IMR-90 (cell line): ENCODE measurements around the gene LPCAT4. TPM values are rescaled to one million over a fixed set of nuclear protein-coding genes. Genes with fewer than 3 reads are reported as not detected.

Source experiments
- ATAC-seq: fragments of 200-7000 bp; cut with Tn5 transposase; 2 replicates; pipeline ENCODE4 v1.9.1; 2020; ENCODE audit warnings: low read depth, mild to moderate bottlenecking, moderate library complexity
- BruUV-seq: library from RNA; stranded (reverse); fragments of 400-500 nt; replicated peaks from 2 replicates; lab custom pipeline; 2021; lab: Mats Ljungman, UMichigan
- CTCF ChIA-PET: fragments of 300-600 bp; formaldehyde crosslinking; extraction: SDS; loops from one replicate; lab custom pipeline; 2021; ENCODE audit warnings: antibody characterized with exemption; lab: Yijun Ruan, JAX
- POLR2A ChIA-PET: fragments of 300-600 bp; sonication (Branson Sonifier 250); formaldehyde crosslinking; loops from one replicate; lab custom pipeline; 2022; ENCODE audit warnings: antibody characterized with exemption; ENCODE audit not compliant: unreplicated experiment; lab: Charles Lee
- DNase-seq: peaks from one replicate; pipeline ENCODE4 v3.0.0; 2013
- H2AFZ ChIP-seq: replicated peaks from 2 replicates; pipeline ENCODE3; 2013; ENCODE audit warnings: low read length, mild to moderate bottlenecking; ENCODE audit not compliant: poor library complexity
- H2AK5ac ChIP-seq: 2 replicates; pipeline ENCODE4 v1.6.1; 2013; ENCODE audit warnings: low read depth, low read length, inconsistent platforms
- H2AK9ac ChIP-seq: replicated peaks from 2 replicates; pipeline ENCODE3; 2013; ENCODE audit warnings: mild to moderate bottlenecking, low read depth, low read length, moderate library complexity; ENCODE audit not compliant: poor library complexity
- H2BK120ac ChIP-seq: 2 replicates; pipeline ENCODE4 v1.6.1; 2013; ENCODE audit warnings: low read depth, low read length, inconsistent platforms
- H2BK15ac ChIP-seq: 3 replicates; pipeline ENCODE4 v1.6.1; 2013; ENCODE audit warnings: low read depth, low read length, inconsistent platforms
- H2BK20ac ChIP-seq: 2 replicates; pipeline ENCODE4 v1.6.1; 2013; ENCODE audit warnings: low read depth, mild to moderate bottlenecking, inconsistent platforms, low read length, moderate library complexity
- H2BK5ac ChIP-seq: 2 replicates; pipeline ENCODE4 v1.6.1; 2013; ENCODE audit warnings: mild to moderate bottlenecking, low read depth, low read length, inconsistent platforms; ENCODE audit not compliant: poor library complexity, severe bottlenecking
- H3K14ac ChIP-seq: replicated peaks from 2 replicates; pipeline ENCODE4 v1.6.1; 2013; ENCODE audit warnings: low read depth, low read length, inconsistent platforms
- H3K18ac ChIP-seq: 2 replicates; pipeline ENCODE4 v1.6.1; 2013; ENCODE audit warnings: low read depth, low read length, control low read depth
- H3K23ac ChIP-seq: 2 replicates; pipeline ENCODE4 v1.6.1; 2013; ENCODE audit warnings: low read depth, low read length, inconsistent platforms
- H3K27ac ChIP-seq: 2 replicates; pipeline ENCODE4 v1.5.1; 2013; ENCODE audit warnings: mild to moderate bottlenecking, control low read depth, low read length; ENCODE audit not compliant: insufficient read depth
- H3K27me3 ChIP-seq: 2 replicates; pipeline ENCODE4 v1.6.1; 2013; ENCODE audit warnings: low read length; ENCODE audit not compliant: control insufficient read depth, insufficient read depth
- H3K36me3 ChIP-seq: 2 replicates; pipeline ENCODE4 v1.6.1; 2013; ENCODE audit warnings: low read length, mixed read lengths; ENCODE audit not compliant: control insufficient read depth, insufficient read depth
- H3K4ac ChIP-seq: 2 replicates; pipeline ENCODE4 v1.6.1; 2013; ENCODE audit warnings: low read depth, low read length, inconsistent platforms
- H3K4me1 ChIP-seq: 2 replicates; pipeline ENCODE4 v1.6.1; 2013; ENCODE audit warnings: low read length, mixed read lengths; ENCODE audit not compliant: control insufficient read depth, insufficient read depth
- H3K4me2 ChIP-seq: 2 replicates; pipeline ENCODE4 v1.6.1; 2013; ENCODE audit warnings: low read depth, mild to moderate bottlenecking, control low read depth, low read length, moderate library complexity
- H3K4me3 ChIP-seq: 2 replicates; pipeline ENCODE4 v1.5.1; 2013; ENCODE audit warnings: low read depth, mild to moderate bottlenecking, control low read depth, low read length, moderate library complexity; ENCODE audit not compliant: insufficient read depth
- H3K56ac ChIP-seq: 2 replicates; pipeline ENCODE4 v1.6.1; 2013; ENCODE audit warnings: low read length, inconsistent platforms; ENCODE audit not compliant: insufficient read depth; ENCODE audit errors: extremely low read depth
- H3K79me1 ChIP-seq, 2 experiments: 2 replicates each; pipeline ENCODE4 v1.6.1; 2013; ENCODE audit warnings: low read length in 2 of 2, inconsistent platforms in 1 of 2, low read depth in 1 of 2
- H3K9ac ChIP-seq: 2 replicates; pipeline ENCODE4 v1.6.1; 2013; ENCODE audit warnings: low read depth, low read length, control low read depth
- H3K9me1 ChIP-seq: 2 replicates; pipeline ENCODE4 v1.6.1; 2013; ENCODE audit warnings: low read length, inconsistent platforms; ENCODE audit not compliant: insufficient read depth
- H3K9me3 ChIP-seq: 2 replicates; pipeline ENCODE4 v1.6.1; 2013; ENCODE audit warnings: low read length; ENCODE audit not compliant: control insufficient read depth, insufficient read depth
- H4K20me1 ChIP-seq: 2 replicates; pipeline ENCODE4 v1.6.1; 2013; ENCODE audit warnings: low read length, inconsistent platforms; ENCODE audit not compliant: insufficient read depth
- H4K5ac ChIP-seq: 2 replicates; pipeline ENCODE4 v1.6.1; 2013; ENCODE audit warnings: mild to moderate bottlenecking, low read depth, low read length, control low read depth
- H4K8ac ChIP-seq, 2 experiments: 2 replicates each; pipeline ENCODE4 v1.6.1; 2013; ENCODE audit warnings: low read depth in 2 of 2, low read length in 2 of 2, control low read depth in 1 of 2, inconsistent platforms in 1 of 2
- H4K91ac ChIP-seq: 2 replicates; pipeline ENCODE4 v1.6.1; 2013; ENCODE audit warnings: low read depth, low read length, inconsistent platforms; ENCODE audit not compliant: insufficient read depth
- BHLHE40 ChIP-seq: fragments of 150-350 bp; IDR thresholded peaks from 2 replicates; pipeline ENCODE4 v1.6.1; 2016; ENCODE audit warnings: mild to moderate bottlenecking, low read depth, low read length
- CHD1 ChIP-seq: IDR thresholded peaks from 2 replicates; pipeline ENCODE4 v1.6.1; 2012; ENCODE audit warnings: low read depth, low read length, improper control_type of control experiment
- CTCF ChIP-seq: conservative IDR thresholded peaks from 2 replicates; pipeline ENCODE4 v1.5.1; 2012; ENCODE audit warnings: mild to moderate bottlenecking, low read depth, low read length, improper control_type of control experiment
- ELK1 ChIP-seq: fragments of 150-350 bp; IDR thresholded peaks from 2 replicates; pipeline ENCODE4 v1.6.1; 2016; ENCODE audit warnings: low read depth, mild to moderate bottlenecking, low read length, moderate library complexity, borderline replicate concordance
- FOS ChIP-seq: fragments of 150-350 bp; IDR thresholded peaks from 2 replicates; pipeline ENCODE4 v1.6.1; 2016; ENCODE audit warnings: low read depth, low read length
- MAZ ChIP-seq: IDR thresholded peaks from 2 replicates; pipeline ENCODE4 v1.6.1; 2012; ENCODE audit warnings: low read depth, mild to moderate bottlenecking, low read length, improper control_type of control experiment, moderate library complexity, borderline replicate concordance
- NFE2L2 ChIP-seq: fragments of 150-350 bp; IDR thresholded peaks from 2 replicates; pipeline ENCODE4 v1.6.1; 2016; ENCODE audit warnings: low read depth, mild to moderate bottlenecking, low read length
- RAD21 ChIP-seq: IDR thresholded peaks from 2 replicates; pipeline ENCODE4 v1.6.1; 2012; ENCODE audit warnings: low read length, improper control_type of control experiment
- RCOR1 ChIP-seq: IDR thresholded peaks from 2 replicates; pipeline ENCODE4 v1.6.1; 2012; ENCODE audit warnings: mild to moderate bottlenecking, low read length, improper control_type of control experiment; ENCODE audit not compliant: insufficient replicate concordance
- RFX5 ChIP-seq: IDR thresholded peaks from 2 replicates; pipeline ENCODE4 v1.8.0; 2012; ENCODE audit warnings: low read depth, mild to moderate bottlenecking, low read length, moderate library complexity
- WGBS, 2 experiments: methylation state at CpG; one replicate each; pipeline versions ENCODE4 v1.1.5 to v1.1.7; 2013; ENCODE audit warnings: missing lambda C conversion rate in 2 of 2; ENCODE audit not compliant: insufficient read length in 1 of 2; ENCODE audit errors: extremely low coverage in 2 of 2; 5-methylcytosine and 5-hydroxymethylcytosine counted together
- dilution Hi-C: fragments of 300-500 bp; cut with HindIII; formaldehyde crosslinking; loops from one replicate; pipeline ENCODE4 v1.14.3; 2018; ENCODE audit warnings: low sequenced_read_pairs; ENCODE audit not compliant: unreplicated experiment
- in situ Hi-C: fragments of 300-500 bp; cut with MboI; formaldehyde crosslinking; loops from 3 replicates; pipeline ENCODE4 v1.14.3; 2019; ENCODE audit warnings: low sequenced_read_pairs, inconsistent platforms, mixed read lengths
- intact Hi-C: fragments of 100-400 bp; cut with micrococcal nuclease; formaldehyde crosslinking; loops from 2 replicates; pipeline ENCODE4 v1.10.0; 2022
- polyA plus RNA-seq, 3 experiments: library from polyadenylated mRNA; depleted of rRNA; stranded (reverse); fragments of >200 nt; gene quantifications; 2 replicates each; pipeline ENCODE4 v1.2.3, GENCODE V29; 2012; ENCODE audit warnings: low replicate concordance in 1 of 3
- total RNA-seq: library from RNA; depleted of rRNA; stranded (reverse); fragments of >200 nt; gene quantifications from 2 replicates; pipeline ENCODE4 v1.2.3, GENCODE V29; 2012

Gene LPCAT4
- total and polyA plus RNA-seq, 2 of the 4 experiments (the other 2 are of a cell fraction): 3.8 to 44.4 TPM

DNA sequence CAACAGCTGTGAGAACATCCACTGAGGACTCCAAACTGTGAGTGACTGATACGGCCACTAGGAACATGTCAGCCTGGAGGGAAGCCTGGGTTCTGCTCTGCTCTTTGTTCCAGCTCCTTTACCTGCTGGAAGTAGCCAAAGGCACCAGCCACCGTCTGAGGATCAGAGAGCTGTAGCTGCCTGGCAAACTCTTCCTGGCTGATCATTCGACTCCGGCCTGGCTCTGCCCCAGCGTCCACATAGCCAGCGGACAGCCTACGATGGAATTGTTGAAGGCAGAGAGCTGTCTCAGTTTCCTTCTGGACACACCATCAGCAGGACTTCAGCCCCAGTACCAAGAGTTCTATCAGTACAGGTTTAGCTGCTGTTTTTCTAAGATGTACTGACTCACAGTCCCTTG lies 5.7 kb downstream of the LPCAT4 start (continued):
- TF ChIP-seq CTCF: no peak

DNA sequence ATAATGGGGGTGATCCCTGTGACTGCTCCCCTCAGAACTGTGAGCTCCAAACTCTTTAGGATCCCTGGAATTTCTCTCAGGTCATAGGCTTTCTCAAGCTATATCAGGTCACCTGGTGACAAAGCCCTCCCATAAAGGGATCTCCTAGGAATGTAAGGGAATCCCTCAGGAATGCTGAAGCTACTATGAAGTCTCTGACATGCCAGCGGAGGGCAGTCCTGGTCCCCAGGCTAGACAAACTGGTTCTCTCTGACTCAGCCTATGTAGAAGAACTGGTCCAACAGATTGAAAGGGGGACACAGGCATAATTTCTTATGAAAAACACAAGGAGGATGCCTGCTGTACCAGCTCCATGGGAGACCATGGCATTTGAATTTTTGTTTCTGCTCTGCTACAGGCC lies 6.7 kb downstream of the LPCAT4 start:
- Histone ChIP-seq H3K23ac (no peak overlapping the region), H2BK20ac (no peak overlapping the region), H2BK15ac (no peak overlapping the region), H3K4me3 (no peak overlapping the region), H3K56ac (no peak overlapping the region), H3K27me3 (no peaks in the 10 kb centered on the region), H3K79me1 (peaks cover 8 to 13% of the 10 kb centered on the region in 2 experiments), H3K36me3 (peaks cover 36% of the 10 kb centered on the region), H2BK5ac (no peak overlapping the region), H3K18ac (no peak overlapping the region), H3K14ac (no peak overlapping the region), H2AK9ac (no peak overlapping the region), H3K4me2 (no peak overlapping the region), H4K91ac (no peak overlapping the region), H3K9ac (no peak overlapping the region), H3K4ac (no peak overlapping the region), H2AFZ (no peak overlapping the region), H2BK120ac (no peak overlapping the region), H2AK5ac (no peak overlapping the region), H3K9me3 (no peaks in the 10 kb centered on the region), H4K5ac (no peak overlapping the region), H3K4me1 (no peaks in the 10 kb centered on the region), H3K9me1 (peaks cover 6% of the 10 kb centered on the region), H3K27ac (no peak overlapping the region), H4K8ac (no peak overlapping the region), H4K20me1 (0 out of 2 replicates have a peak, but pooled peaks cover under 1% of the 10 kb centered on the region)
- CTCF ChIA-PET: no interaction called here
- in situ Hi-C loops (loop anchor here (10.0 kb wide), 1 partner anchor 255 kb away; the partner anchor contains the start of genes EMC7 and PGBD4), dilution Hi-C loops (no loop called here), intact Hi-C loops (loop anchor here (10.0 kb wide), 1 partner anchor 295 kb away; no protein-coding TSS in a partner anchor)
- no peak for TF ChIP-seq RFX5
- no peak for TF ChIP-seq MAZ
- no peak for TF ChIP-seq FOS
- no peak for TF ChIP-seq CHD1
- no peak for TF ChIP-seq ELK1
- TF ChIP-seq RAD21: no peak
- TF ChIP-seq RCOR1: no peak
- no peak for TF ChIP-seq NFE2L2
- TF ChIP-seq BHLHE40: no peak
- BruUV-seq: no TSS peak
- POLR2A ChIA-PET: interaction anchor here (0.7 kb wide), 1 partner anchor 14 kb away, joined by 3 read pairs; no protein-coding TSS in a partner anchor
- ATAC-seq (no peak), DNase-seq (no peak)
- no CpG with 5 or more reads among the region's 1 CpG for WGBS, 2 experiments
